Stimulated activated CD4-positive, alpha-beta T cell treated with anti-CD3 and anti-CD28 coated beads, Interleukin-2, amount 100 ng/mL, for 24 hours (primary cell): ENCODE measurements around the gene OR51B5.
"Not testable (repeated sequence)": the region's sequence is repeated elsewhere in the genome, so short reads cannot be mapped to it uniquely, and the experiment has no call there.

Experiments used
- DNase-seq, 2 donors: peaks; one replicate each; pipeline ENCODE4 v3.0.0-alpha.2; 2020

OR51B5 gene

DNA sequence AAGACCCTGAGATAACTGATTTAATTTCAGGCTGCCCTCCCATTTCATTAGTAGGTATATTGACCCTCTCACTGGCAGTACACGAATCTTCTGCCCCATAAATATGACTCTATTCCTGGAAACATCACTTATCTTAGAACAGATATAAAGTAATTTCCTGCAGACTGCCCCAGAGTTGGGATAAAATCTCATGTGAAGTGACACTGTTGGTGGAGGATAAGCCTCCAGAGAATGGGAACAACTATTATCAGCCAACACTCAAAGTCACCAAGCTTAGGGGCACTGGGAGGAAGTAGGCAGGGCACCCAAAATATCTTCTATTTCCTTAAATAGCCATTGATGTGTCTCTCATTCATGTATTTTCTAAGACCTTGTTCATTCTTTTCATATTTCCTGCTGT, 8.2 kb downstream of the OR51B5 start:
- DNase-seq, result no peak

DNA sequence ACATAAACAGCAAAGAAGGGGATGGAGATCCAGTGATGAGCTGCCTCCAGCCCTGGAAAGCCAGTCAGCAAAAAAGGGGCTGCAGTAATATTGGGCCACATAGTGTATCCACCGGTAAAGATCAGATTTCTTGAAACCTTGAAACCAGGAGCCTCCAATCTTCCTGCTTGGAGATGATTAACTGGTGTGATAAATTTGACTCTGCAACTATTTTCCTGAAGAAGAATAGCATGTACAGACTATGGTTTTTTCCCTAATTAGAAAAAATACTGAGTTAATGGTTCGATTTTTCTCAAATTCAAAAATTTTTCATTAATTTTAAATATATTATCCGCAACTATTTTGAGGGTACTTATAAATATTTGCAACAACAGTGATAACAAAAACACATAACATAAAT, 19.1 kb downstream of the OR51B5 start, which contains the start of gene OR51B2:
TSS of gene OR51B2 (minus strand) at position 101 of the 400 bp plus-strand sequence. CDS start at position 101, 0 bp downstream.
- no peak for DNase-seq

DNA sequence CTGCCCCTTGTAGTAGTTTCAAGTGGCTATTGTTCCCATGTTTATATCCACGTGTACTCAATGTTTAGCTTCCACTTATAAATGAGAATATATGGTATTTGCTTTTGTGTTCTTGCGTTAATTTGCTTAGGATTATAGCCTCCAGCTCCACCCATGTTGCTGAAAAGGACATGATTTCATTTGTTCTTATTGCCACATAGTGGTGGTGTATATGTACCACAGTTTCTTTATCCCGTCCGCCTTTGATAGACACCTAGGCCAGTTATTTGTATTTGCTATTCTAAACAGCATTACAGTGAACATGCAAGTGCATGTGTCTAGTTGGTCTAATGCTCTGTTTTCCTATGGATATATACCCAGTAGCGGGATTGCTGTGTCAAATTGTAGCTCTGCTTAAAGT, 26.0 kb downstream of the OR51B5 start:
- DNase-seq, result no peak

DNA sequence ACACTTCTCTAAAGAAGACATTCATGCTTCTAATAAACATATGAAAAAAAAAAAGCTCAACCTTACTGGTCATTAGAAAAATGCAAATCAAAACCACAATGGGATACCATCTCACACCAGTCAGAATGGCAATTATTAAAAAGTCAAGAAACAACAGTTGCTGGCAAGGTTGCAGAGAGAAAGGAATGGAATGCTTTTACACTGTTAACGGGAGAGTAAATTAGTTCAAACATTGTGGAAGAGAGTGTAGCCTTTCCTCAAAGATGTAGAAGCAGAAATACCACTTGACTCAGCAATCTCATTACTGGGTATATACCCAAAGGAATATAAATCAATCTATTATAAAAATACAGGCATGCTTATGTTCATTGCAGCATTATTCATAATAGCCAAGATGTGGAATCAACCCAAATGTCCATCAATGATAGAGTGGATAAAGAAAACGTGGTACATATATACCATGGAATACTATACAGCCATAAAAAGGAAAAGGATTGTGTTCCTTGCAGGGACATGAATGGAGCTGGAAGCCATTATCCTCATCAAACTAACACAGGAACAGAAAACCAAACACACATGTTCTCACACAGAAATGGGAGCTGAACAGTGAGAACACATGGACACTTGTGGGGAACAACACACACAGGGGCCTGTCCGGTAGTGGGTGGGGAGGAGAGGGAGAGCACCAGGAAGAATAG, 29.8 kb downstream of the OR51B5 start:
- DNase-seq, result not testable (repeated sequence)

DNA sequence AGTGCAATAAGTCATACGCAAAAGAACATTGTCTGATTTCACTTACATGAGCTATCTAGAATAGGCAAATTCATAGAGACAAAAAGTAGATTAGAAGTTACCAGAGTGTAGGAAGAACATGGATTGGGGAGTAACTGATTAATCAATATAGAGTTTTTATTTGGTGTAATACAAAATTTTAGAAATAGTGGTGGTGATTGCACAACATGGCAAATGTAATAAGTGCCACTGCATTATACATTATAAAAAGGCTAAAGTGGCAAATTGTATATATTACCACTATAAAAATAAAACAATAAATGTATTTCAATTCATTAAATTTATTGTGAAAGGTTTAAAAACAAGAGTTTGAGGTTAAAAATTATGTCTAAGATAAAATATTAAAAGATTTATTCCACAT, 32.9 kb downstream of the OR51B5 start:
- DNase-seq, result no peak

DNA sequence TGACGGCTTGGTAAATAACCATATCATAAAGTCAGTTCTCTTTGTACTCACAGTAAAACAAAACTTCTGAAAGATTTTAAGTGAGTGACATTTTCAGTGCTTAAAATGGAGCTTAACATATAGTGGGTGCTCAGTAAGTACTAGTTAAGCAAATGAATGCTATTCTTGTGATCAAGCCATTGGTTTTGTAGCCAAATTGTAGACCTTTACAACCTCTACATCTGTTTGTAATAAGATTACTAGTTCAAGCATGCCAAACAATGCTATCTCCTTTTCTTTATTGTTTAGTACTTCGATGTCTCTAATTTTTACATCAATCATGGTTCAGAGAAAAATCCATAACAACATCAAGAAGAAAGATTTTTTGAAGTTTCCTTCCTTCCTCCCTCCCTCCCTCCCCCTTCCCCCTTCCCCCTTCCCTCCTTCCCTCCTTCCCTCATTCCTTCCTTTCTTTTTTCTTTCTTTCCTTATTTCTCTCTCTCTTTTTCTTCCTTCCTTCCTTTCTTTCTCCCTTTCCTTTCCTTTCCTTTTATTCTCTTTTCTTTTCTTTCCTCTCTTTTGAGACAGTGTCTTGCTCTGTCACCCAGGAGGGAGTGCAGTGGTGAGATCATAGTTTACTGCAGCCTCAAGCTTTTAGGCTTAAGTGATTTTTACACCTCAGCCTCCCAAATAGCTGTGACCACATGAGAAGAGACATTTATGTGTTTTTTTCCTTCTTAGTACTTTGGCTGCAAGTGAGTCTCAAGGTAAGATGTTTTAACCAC, 35.9 kb downstream of the OR51B5 start:
- DNase-seq, result no peak

DNA sequence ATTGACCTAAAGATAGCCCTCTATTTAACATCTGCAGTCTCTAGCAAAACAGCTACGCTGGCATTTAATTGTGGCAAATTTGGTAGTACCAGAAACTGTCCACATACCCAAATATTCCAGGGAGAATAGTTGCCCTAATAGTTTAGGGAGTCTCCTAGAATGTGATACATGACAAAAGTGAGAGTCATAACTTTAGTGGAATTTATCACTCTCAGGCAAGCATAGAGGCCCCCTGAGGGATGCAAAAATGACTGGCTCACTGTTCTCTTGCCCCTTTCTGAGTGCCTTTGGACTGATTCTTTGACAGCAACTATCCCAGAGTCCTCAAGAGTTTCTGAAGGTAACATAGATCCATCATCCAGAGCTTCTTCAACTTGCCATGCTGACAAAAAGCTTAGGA, 39.3 kb downstream of the OR51B5 start:
- no peak for DNase-seq

DNA sequence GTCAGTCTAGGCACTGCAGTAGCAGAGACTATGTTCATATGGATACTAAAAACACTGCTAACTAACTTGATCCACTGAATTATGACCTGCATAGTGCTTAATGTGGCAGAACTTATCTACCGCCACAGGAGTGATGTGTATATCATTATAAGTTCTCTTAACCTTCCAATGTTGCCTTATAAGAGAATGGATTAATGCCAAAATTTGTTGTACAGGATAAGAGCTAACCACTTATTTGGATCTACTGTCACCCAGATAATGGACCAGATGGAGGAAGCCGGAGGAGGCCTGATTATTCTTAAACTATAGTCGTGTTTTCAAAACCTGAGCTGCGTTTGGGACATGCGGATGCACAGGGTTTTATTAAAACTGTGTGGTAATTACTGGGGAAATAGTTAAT, 39.7 kb downstream of the OR51B5 start:
- no peak for DNase-seq

DNA sequence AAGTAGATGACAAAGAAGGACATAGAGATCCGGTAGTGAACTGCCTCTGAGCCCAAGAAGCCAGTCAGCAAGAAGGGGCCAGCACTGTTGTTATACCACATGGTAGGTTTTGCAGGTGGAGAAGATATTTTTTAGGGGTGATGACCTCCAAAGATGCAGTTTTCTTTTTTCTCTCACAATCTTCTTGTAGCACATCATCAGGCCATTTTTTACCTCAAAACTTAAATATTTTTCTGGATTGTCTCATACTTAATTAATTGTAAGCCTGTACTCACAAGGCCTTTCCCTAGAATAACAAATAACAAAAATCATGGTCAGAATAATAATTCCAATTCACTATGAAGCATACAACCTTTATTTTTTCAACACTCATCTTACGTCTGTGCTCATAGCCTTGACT, 41.5 kb downstream of the OR51B5 start, which contains the start of gene OR51B4:
TSS of gene OR51B4 (minus strand) at position 101 of the 400 bp plus-strand sequence. CDS start at position 101, 0 bp downstream.
- no peak for DNase-seq

DNA sequence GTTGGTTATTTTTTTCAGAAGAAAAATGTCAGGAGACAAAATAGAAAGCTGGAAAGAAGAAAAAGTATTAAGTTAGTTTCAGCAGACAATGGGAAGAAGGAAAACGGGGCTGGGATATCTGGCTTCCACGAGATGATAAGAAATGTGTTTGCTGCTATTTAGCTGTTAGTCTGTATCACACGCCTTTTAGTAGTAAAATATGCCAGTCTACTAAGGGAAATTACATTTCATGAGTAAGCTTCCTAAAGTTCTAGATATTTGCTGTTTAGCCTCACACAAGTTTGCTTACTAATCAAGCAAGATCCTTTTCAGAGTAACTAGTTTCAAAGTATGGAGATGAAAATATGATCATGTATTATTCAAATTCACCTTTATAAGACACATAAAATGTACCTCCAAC, 43.1 kb downstream of the OR51B5 start:
- DNase-seq, result no peak

DNA sequence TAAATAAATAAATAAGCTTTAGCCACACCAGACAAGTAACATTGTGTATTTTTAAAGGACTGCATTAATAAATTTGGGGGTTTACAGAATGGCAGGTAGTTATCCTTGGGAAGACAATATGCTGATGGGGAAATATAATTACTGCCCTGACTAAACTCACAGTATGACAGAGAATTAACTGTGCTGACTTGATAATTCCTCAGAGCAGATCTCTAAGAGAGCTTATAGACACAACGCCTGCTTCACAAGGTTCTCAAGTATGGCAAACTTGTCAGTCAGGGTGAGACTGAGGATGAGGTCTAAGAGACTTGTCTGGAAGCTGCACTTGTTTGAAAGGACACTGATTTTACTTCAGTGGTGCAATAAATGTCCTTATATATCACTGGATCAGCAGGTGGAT, 44.9 kb downstream of the OR51B5 start:
- DNase-seq, result no peak

DNA sequence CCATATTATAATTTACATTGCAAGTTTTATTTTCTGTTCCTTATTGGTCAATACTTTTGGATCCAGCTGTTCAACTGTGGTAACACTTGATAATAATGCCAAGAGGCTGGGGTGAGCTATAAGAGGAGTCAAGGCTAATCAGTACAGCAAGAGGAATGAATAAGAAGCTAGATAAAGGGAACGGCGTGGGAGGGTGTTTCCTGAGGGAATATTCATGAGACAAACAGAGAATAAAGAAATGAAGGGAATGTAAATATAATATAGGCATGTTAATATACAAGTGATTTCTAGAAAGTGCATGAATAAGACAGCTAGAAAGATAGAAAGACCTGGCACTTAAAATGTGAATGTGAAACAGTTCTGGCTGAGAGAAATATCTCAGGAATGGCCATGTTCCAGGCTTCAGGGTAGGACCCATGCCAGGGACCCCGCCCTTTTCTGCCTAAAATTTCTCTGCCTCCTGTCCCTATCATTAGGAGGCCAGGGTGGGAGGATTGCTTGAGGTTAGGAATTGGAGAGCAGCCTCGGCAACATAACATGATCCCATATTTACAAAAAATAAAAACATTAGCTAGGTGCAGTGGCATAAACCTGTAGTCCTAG, 45.5 kb downstream of the OR51B5 start:
- no peak for DNase-seq

DNA sequence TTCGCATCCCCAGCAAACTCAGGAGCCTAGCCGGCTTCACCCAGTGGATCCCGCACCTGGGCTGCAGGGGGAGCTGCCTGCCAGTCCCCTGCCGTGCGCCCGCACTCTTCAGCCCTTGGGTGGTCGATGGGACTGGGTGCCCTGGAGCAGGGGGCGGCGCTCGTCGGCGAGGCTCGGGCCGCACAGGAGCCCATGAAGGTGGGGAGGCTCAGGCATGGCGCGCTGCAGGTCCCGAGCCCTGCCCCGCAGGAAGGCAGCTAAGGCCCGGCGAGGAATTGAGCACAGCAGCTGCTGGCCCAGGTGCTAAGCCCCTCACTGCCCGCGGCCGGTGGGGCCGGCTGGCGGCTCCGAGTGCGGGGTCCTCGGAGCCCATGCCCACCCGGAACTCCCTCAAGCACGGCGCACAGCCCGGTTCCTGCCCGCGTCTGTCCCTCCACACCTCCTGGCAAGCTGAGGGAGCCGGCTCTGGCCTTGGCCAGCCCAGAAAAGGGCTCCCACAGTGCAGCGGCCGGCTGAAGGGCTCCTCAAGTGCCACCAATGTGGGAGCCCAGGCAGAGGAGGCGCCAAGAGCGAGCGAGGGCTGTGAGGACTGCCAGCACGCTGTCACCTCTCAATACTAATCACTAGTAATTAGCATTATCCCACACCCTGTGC, 48.9 kb downstream of the OR51B5 start:
- DNase-seq, result not testable (repeated sequence)

DNA sequence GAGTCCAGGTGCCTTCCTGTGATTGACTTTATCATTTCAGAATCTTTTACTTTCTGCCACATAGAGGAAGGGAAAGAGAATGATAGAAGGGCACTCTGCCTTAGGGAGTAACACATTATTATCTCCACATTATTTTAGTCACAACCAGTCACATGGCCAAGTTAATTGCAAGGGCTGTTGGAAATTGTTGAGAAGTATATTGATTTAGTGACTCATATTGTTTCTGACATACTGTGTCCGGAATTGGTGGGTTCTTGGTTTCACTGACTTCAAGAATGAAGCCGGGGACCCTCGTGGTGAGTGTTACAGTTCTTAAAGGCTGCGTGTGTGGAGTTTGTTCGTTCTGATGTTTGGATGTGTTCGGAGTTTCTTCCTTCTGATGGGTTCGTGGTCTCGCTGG, 50.3 kb downstream of the OR51B5 start:
- DNase-seq, result no peak
